Right lobe of liver (tissue), 6 donors: ENCODE results near the gene STX8. TPM values are rescaled to one million over a fixed set of nuclear protein-coding genes. Genes with fewer than 3 reads are reported as not detected.

ENCODE experiments used
- ATAC-seq, 4 donors: fragments of 200-7000 bp; cut with Tn5 transposase; one replicate each; pipeline ENCODE4 v1.9.1; 2020; ENCODE audit warnings: mild to moderate bottlenecking in 4 of 4, moderate library complexity in 4 of 4
- DNase-seq, 3 donors: peaks; one replicate each; pipeline ENCODE4 v3.0.0-alpha.2; 2020
- H3K27ac ChIP-seq, 3 donors: fragments of 200-600 bp; one replicate each; pipeline ENCODE4 v1.8.0; 2022
- H3K27me3 ChIP-seq, 2 donors: fragments of 200-600 bp; one replicate each; pipeline ENCODE4 v1.8.0; 2022
- H3K36me3 ChIP-seq, 4 donors: fragments of 200-600 bp; sonication (generic) in 1 of 4; one replicate each; pipeline versions ENCODE4 v1.5.1 to v1.8.0; 2017 to 2022; ENCODE audit warnings: control low read depth in 1 of 4
- H3K4me1 ChIP-seq, 4 donors: fragments of 200-600 bp; sonication (generic) in 1 of 4; one replicate each; pipeline versions ENCODE4 v1.5.1 to v1.8.0; 2017 to 2022; ENCODE audit warnings: control low read depth in 1 of 4
- H3K4me3 ChIP-seq, 3 donors: fragments of 200-600 bp; one replicate each; pipeline ENCODE4 v1.8.0; 2022
- H3K9me3 ChIP-seq, 4 donors: fragments of 200-600 bp; sonication (generic) in 1 of 4; one replicate each; pipeline versions ENCODE4 v1.5.1 to v1.8.0; 2017 to 2022; ENCODE audit warnings: control low read depth in 1 of 4
- CTCF ChIP-seq, 4 donors: fragments of 200-600 bp in 3 of 4; fragments of 450-650 bp in 1 of 4; IDR thresholded peaks; one replicate each; pipeline versions ENCODE4 v1.5.1 to v1.8.0; 2016 to 2022; ENCODE audit warnings: antibody characterized with exemption in 4 of 4, mild to moderate bottlenecking in 2 of 4
- POLR2A ChIP-seq: fragments of 450-650 bp; IDR thresholded peaks from one replicate; pipeline ENCODE4 v1.6.1; 2017; ENCODE audit warnings: antibody characterized with exemption, mild to moderate bottlenecking
- WGBS: methylation state at CpG from one replicate; pipeline ENCODE4 v1.1.6; 2018; ENCODE audit warnings: low coverage, low lambda C conversion rate; ENCODE audit not compliant: insufficient coverage; ENCODE audit errors: missing lambda C conversion rate; 5-methylcytosine and 5-hydroxymethylcytosine counted together
- intact Hi-C, 2 donors: fragments of 100-400 bp; cut with DNase I; formaldehyde crosslinking; loops; one replicate each; pipeline versions ENCODE4 v1.11.2 to v1.14.1; 2022
- total RNA-seq, 6 experiments: library from RNA; depleted of rRNA in 2 of 6; stranded (reverse); fragments of >200 nt in 2 of 6; fragmentation: NEBNext Ultra II Directional in 3 of 6; extraction: Animal tissue kit (Norgen Biotek cat#: 25700) in 3 of 6; gene quantifications; one replicate each; pipeline versions ENCODE4 v1.1.0 to v1.2.4, GENCODE V29; 2016 to 2023
- donor health status: DM: no; HTN: yes; CAD: no.
- donor health status: DM: no; HTN: no; CAD: no.
- donor health status: DM: no; HTN: no; CAD: no.
- donor health status: DM: no; HTN: yes; CAD: no.
- donor health status: DM: no; HTN: yes; CAD: no.

Gene STX8
- total RNA-seq, 6 experiments from 2014 or later = 20.6 to 35.3 (median 27.7) TPM

- Histone ChIP-seq H3K27me3 (no peaks in the 10 kb centered on the region), H3K27ac (no peak overlapping the region), H3K4me3 (no peak overlapping the region), H3K4me1 (no peaks in the 10 kb centered on the region), H3K36me3 (no peaks in the 10 kb centered on the region), H3K9me3 (no peaks in the 10 kb centered on the region)
- 54% methylated on average over 4 of the region's 4 CpGs for WGBS
- intact Hi-C loops = no loop called here
- no peak for DNase-seq
- TF ChIP-seq POLR2A = no peak
- TF ChIP-seq CTCF (IDR thresholded peaks at IDR 0.05) = no peak
- peak in 3 of 4 donors; percentile 28 to 61 (median 30) for ATAC-seq
Observed at GRCh38 chr17:9446528-9446927, 129.1 kb downstream of the STX8 start.

- ATAC-seq (no peak), DNase-seq (no peak)
- H3K36me3 ChIP-seq = no peaks in the 10 kb centered on the region
- intact Hi-C loops = no loop called here
- WGBS = 82% methylated on average over 7 of the region's 7 CpGs
- TF ChIP-seq CTCF (IDR thresholded peaks at IDR 0.05) (no peak), POLR2A (no peak)
- no peak overlapping the region for H3K4me3 ChIP-seq
- no peaks in the 10 kb centered on the region for H3K27me3 ChIP-seq
- H3K9me3 ChIP-seq = no peaks in the 10 kb centered on the region
- H3K27ac ChIP-seq = no peak overlapping the region
- H3K4me1 ChIP-seq = no peaks in the 10 kb centered on the region
Observed at GRCh38 chr17:9445424-9445823, 130.2 kb downstream of the STX8 start.

- TF ChIP-seq POLR2A (no peak), CTCF (IDR thresholded peaks at IDR 0.05) (no peak)
- 60% methylated on average over 5 of the region's 5 CpGs for WGBS
Observed at GRCh38 chr17:9444687-9445086, 130.9 kb downstream of the STX8 start.

GRCh38 chr17:9443811-9444210 is 131.8 kb downstream of the STX8 start:
- no peak overlapping the region for H3K4me3 ChIP-seq
- ATAC-seq (no peak), DNase-seq (no peak)
- H3K27ac ChIP-seq = no peak overlapping the region
- 65% methylated on average over 5 of the region's 5 CpGs for WGBS
- no peaks in the 10 kb centered on the region for H3K4me1 ChIP-seq
- H3K36me3 ChIP-seq = no peaks in the 10 kb centered on the region
- no peaks in the 10 kb centered on the region for H3K27me3 ChIP-seq
- intact Hi-C loops = no loop called here
- H3K9me3 ChIP-seq = no peaks in the 10 kb centered on the region
- TF ChIP-seq POLR2A (no peak), CTCF (IDR thresholded peaks at IDR 0.05) (no peak)

More at GRCh38 chr17:9444687-9445086, 130.9 kb downstream of the STX8 start:
- H3K36me3 ChIP-seq = no peaks in the 10 kb centered on the region
- H3K4me1 ChIP-seq = no peaks in the 10 kb centered on the region
- no peak overlapping the region for H3K4me3 ChIP-seq
- ATAC-seq (no peak), DNase-seq (no peak)
- no peaks in the 10 kb centered on the region for H3K9me3 ChIP-seq
- intact Hi-C loops = no loop called here
- no peak overlapping the region for H3K27ac ChIP-seq
- H3K27me3 ChIP-seq = no peaks in the 10 kb centered on the region

- intact Hi-C loops = no loop called here
- TF ChIP-seq CTCF (IDR thresholded peaks at IDR 0.05) (no peak), POLR2A (no peak)
- ATAC-seq (no peak), DNase-seq (no peak)
- Histone ChIP-seq H3K4me1 (no peaks in the 10 kb centered on the region), H3K9me3 (no peaks in the 10 kb centered on the region), H3K27me3 (no peaks in the 10 kb centered on the region), H3K4me3 (no peak overlapping the region), H3K27ac (no peak overlapping the region), H3K36me3 (no peaks in the 10 kb centered on the region)
- WGBS = 73% methylated on average over 2 of the region's 3 CpGs
Observed at GRCh38 chr17:9439851-9440250, 135.8 kb downstream of the STX8 start.
